Stimulated activated naive CD8-positive, alpha-beta T cell treated with anti-CD3 and anti-CD28 coated beads, Interleukin-15, Interleukin-2, amounts not matched to agents 100 U/mL and 50 U/mL, for 24 hours (primary cell): ENCODE measurements around the gene NCAPD3.

Experiments used
- ATAC-seq: fragments of 150-1000 bp; cut with Tn5 transposase; one replicate; pipeline ENCODE4 v1.10.0; 2021
- DNase-seq: peaks from one replicate; pipeline ENCODE4 v3.0.0; 2021

Gene NCAPD3

GRCh38 chr11:134252346-134253187, 28.8 kb upstream of the NCAPD3 start:
- peak; percentile 36 for DNase-seq
- ATAC-seq: peak; percentile 14

GRCh38 chr11:134250675-134251074, 26.9 kb upstream of the NCAPD3 start:
- DNase-seq (no peak), ATAC-seq (no peak)

GRCh38 chr11:134250246-134250645, 26.5 kb upstream of the NCAPD3 start:
- no peak for DNase-seq
- ATAC-seq: no peak

GRCh38 chr11:134248910-134249480, 25.2 kb upstream of the NCAPD3 start:
- ATAC-seq (no peak), DNase-seq (no peak)

GRCh38 chr11:134246678-134247077, 22.9 kb upstream of the NCAPD3 start:
- DNase-seq (no peak), ATAC-seq (no peak)

GRCh38 chr11:134246100-134246499, 22.3 kb upstream of the NCAPD3 start:
- no peak for DNase-seq

GRCh38 chr11:134245434-134245833, 21.7 kb upstream of the NCAPD3 start:
- DNase-seq (no peak), ATAC-seq (no peak)

More at GRCh38 chr11:134246100-134246499, 22.3 kb upstream of the NCAPD3 start:
- no peak for ATAC-seq

- peak; percentile 37 for ATAC-seq
- DNase-seq: no peak
Observed at GRCh38 chr11:134244593-134244992, 20.8 kb upstream of the NCAPD3 start.

GRCh38 chr11:134243913-134244312, 20.1 kb upstream of the NCAPD3 start:
- ATAC-seq: no peak
- DNase-seq: no peak

GRCh38 chr11:134242376-134242775, 18.6 kb upstream of the NCAPD3 start:
- ATAC-seq (no peak), DNase-seq (no peak)

GRCh38 chr11:134240592-134240991, 16.8 kb upstream of the NCAPD3 start:
- DNase-seq (no peak), ATAC-seq (no peak)

- ATAC-seq (no peak), DNase-seq (no peak)
Observed at GRCh38 chr11:134238956-134239355, 15.2 kb upstream of the NCAPD3 start.

- DNase-seq (no peak), ATAC-seq (no peak)
Observed at GRCh38 chr11:134237557-134237922, 13.8 kb upstream of the NCAPD3 start.

GRCh38 chr11:134236834-134237556, 13.2 kb upstream of the NCAPD3 start:
- no peak for ATAC-seq

GRCh38 chr11:134235399-134235798, 11.6 kb upstream of the NCAPD3 start:
- DNase-seq (no peak), ATAC-seq (no peak)

More at GRCh38 chr11:134236834-134237556, 13.2 kb upstream of the NCAPD3 start:
- no peak for DNase-seq

- ATAC-seq: no peak
- DNase-seq: no peak
Observed at GRCh38 chr11:134233729-134234179, 10.0 kb upstream of the NCAPD3 start.

- ATAC-seq: no peak
- DNase-seq: no peak
Observed at GRCh38 chr11:134231958-134232659, 8.3 kb upstream of the NCAPD3 start.

- DNase-seq (no peak), ATAC-seq (no peak)
Observed at GRCh38 chr11:134230339-134230738, 6.6 kb upstream of the NCAPD3 start.

GRCh38 chr11:134229126-134229790, 5.5 kb upstream of the NCAPD3 start:
- DNase-seq: no peak

GRCh38 chr11:134228625-134229024, 4.9 kb upstream of the NCAPD3 start:
- peak; percentile 22 for ATAC-seq
- DNase-seq: peak; percentile 43

More at GRCh38 chr11:134229126-134229790, 5.5 kb upstream of the NCAPD3 start:
- no peak for ATAC-seq

GRCh38 chr11:134226806-134227325, 3.1 kb upstream of the NCAPD3 start:
- no peak for ATAC-seq
- no peak for DNase-seq
